AG04450 (cell line): ENCODE results near the gene CR1L. TPM values are rescaled to one million over a fixed set of nuclear protein-coding genes. Genes with fewer than 3 reads are reported as not detected.
"Not testable (repeated sequence)": the region's sequence is repeated elsewhere in the genome, so short reads cannot be mapped to it uniquely, and the experiment has no call there.

ENCODE experiments used
- CTCF ChIA-PET: fragments of 300-600, 350-600 bp; formaldehyde crosslinking; extraction: SDS; loops from one replicate; lab custom pipeline; 2022; ENCODE audit warnings: antibody characterized with exemption, inconsistent platforms; lab: Charles Lee
- POLR2A ChIA-PET: fragments of 350-600 bp; formaldehyde crosslinking; extraction: SDS; loops from one replicate; lab custom pipeline; 2021; ENCODE audit warnings: antibody characterized with exemption, inconsistent platforms; lab: Yijun Ruan, JAX
- DNase-seq: peaks from one replicate; pipeline ENCODE4 v3.0.0-alpha.2; 2011; ENCODE audit warnings: low read depth, low spot score
- H3K27ac ChIP-seq: one replicate; pipeline ENCODE4 v1.5.1; 2012; ENCODE audit warnings: low read depth, low read length, control low read depth
- H3K27me3 ChIP-seq: one replicate; pipeline ENCODE4 v1.6.0; 2012; ENCODE audit warnings: low read length; ENCODE audit not compliant: control insufficient read depth, insufficient read depth
- H3K4me3 ChIP-seq: 2 replicates; pipeline ENCODE4 v1.5.1; 2011; ENCODE audit warnings: mild to moderate bottlenecking, low read depth, low read length, control low read depth
- H3K9me3 ChIP-seq: 2 replicates; pipeline ENCODE4 v1.5.1; 2012; ENCODE audit warnings: low read length; ENCODE audit not compliant: control insufficient read depth, insufficient read depth
- polyA plus RNA-seq: library from polyadenylated mRNA; depleted of rRNA; stranded (reverse); fragments of >200 nt; gene quantifications from 2 replicates; pipeline ENCODE4 v1.2.3, GENCODE V29; 2011
- TF ChIP-seq, protein P1 (sequence below): IDR thresholded peaks from 2 replicates; pipeline ENCODE4 v1.5.1; 2011; ENCODE audit warnings: low read depth, low read length, control low read depth, inconsistent platforms

Gene CR1L
- polyA plus RNA-seq, 1 experiment: not detected

GRCh38 chr1:207639362-207639761 is 5.6 kb upstream of the CR1L start:
- H3K4me3 ChIP-seq, H3K27ac ChIP-seq, POLR2A ChIA-PET, DNase-seq, CTCF ChIA-PET, H3K27me3 ChIP-seq, H3K9me3 ChIP-seq: not testable (repeated sequence)

DNA sequence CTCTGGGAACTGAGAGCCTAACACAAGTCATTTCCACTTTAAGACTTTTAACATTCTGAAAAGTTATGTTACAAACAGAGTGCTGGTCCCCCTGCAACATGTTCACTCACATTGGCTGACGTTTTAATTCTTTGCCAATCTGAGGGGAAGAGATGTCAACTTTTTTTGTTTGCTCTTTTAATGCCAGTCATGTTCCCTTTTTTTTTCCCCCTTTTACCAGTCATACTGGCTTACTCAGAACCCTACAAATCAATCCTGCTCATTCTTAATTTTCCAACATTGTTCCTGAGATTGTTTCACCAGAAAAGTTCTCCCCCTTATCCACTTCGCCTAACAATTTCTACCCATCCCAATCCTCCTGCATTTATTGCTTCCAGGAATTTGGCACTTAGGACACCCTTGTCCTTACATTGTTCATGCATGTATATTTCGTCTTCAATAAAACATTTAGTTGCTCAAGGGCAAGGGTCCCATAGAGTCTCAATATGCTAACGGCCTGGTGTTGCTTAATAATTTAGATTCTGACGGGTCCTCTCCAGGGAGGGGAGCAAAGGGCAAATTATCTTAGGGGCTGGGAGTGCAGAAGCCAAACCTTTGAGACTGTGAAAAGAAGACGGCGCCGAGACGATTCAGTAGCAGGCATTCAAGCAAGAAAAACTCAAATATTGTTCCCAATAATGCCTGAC is 624 bp upstream of the CR1L start:
- ChIA-PET CTCF (no interaction called here), POLR2A (no interaction called here)
- peaks cover 8% of the 10 kb centered on the region for H3K27me3 ChIP-seq
- H3K9me3 ChIP-seq: peaks cover 7% of the 10 kb centered on the region; the same call in 1 of the 2 replicates
- no peak for DNase-seq
- H3K4me3 ChIP-seq: peak overlapping the region; percentile 65
- TF ChIP-seq, protein P1, sequence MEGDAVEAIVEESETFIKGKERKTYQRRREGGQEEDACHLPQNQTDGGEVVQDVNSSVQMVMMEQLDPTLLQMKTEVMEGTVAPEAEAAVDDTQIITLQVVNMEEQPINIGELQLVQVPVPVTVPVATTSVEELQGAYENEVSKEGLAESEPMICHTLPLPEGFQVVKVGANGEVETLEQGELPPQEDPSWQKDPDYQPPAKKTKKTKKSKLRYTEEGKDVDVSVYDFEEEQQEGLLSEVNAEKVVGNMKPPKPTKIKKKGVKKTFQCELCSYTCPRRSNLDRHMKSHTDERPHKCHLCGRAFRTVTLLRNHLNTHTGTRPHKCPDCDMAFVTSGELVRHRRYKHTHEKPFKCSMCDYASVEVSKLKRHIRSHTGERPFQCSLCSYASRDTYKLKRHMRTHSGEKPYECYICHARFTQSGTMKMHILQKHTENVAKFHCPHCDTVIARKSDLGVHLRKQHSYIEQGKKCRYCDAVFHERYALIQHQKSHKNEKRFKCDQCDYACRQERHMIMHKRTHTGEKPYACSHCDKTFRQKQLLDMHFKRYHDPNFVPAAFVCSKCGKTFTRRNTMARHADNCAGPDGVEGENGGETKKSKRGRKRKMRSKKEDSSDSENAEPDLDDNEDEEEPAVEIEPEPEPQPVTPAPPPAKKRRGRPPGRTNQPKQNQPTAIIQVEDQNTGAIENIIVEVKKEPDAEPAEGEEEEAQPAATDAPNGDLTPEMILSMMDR: no peak
- H3K27ac ChIP-seq: no peak overlapping the region

- CTCF ChIA-PET: interaction anchor here (0.6 kb wide), 1 partner anchor 9 kb away, joined by 3 read pairs; no protein-coding TSS in a partner anchor
- H3K4me3 ChIP-seq: peak overlapping the region; percentile 65; the same call in 1 of the 2 replicates
These were observed 725 bp downstream of the CR1L start for GRCh38 chr1:207645635-207646081.

GRCh38 chr1:207646171-207646570 is 1.2 kb downstream of the CR1L start:
- ChIA-PET CTCF (interaction anchor here (0.5 kb wide), 1 partner anchor 317 kb away, joined by 4 read pairs; no protein-coding TSS in a partner anchor), POLR2A (no interaction called here)
- H3K27me3 ChIP-seq: peaks cover 10% of the 10 kb centered on the region

More at GRCh38 chr1:207645635-207646081, 725 bp downstream of the CR1L start:
- POLR2A ChIA-PET: no interaction called here
- DNase-seq: no peak
- Histone ChIP-seq H3K27me3 (peaks cover 10% of the 10 kb centered on the region), H3K27ac (no peak overlapping the region), H3K9me3 (peaks cover 7% of the 10 kb centered on the region; the same call in 1 of the 2 replicates)
- TF ChIP-seq, protein P1: no peak

DNA sequence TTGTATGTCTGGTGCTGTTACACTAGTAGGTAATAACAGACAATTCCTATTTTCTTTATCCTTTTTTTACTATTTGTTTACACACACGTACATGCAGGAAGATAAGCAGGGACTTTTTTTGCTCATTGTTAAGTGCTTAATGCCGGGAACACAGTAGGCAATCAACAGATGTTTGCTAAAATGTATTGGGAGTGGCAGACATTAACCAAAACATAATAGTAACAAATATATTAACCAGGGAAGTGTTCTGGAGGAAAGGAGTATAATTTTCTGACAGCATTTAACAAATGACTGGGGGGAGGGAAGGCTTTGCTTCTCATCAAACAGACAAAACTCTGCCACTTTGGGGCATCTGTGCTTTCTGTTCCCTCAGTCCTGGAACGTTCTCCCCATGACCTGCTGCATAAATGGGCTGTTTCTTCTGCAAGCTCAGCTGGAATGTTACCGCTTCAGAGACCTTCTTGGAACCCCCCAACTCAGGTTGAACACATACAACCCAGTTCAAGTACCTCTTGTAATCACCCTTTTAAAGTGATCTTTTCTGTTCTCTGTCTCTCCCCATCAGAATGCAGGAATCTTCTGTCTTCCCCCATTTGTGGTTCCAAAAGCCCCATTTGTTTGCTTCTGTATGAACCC is 2.1 kb downstream of the CR1L start:
- Histone ChIP-seq H3K9me3 (peaks cover 7% of the 10 kb centered on the region; the same call in 1 of the 2 replicates), H3K4me3 (no peak overlapping the region), H3K27ac (no peak overlapping the region), H3K27me3 (peaks cover 10% of the 10 kb centered on the region)
- TF ChIP-seq, protein P1: no peak
- CTCF ChIA-PET: no interaction called here
- DNase-seq: no peak
- POLR2A ChIA-PET: no interaction called here

More at GRCh38 chr1:207646171-207646570, 1.2 kb downstream of the CR1L start:
- Histone ChIP-seq H3K4me3 (no peak overlapping the region), H3K27ac (no peak overlapping the region), H3K9me3 (peaks cover 7% of the 10 kb centered on the region; the same call in 1 of the 2 replicates)
- TF ChIP-seq, protein P1: no peak
- DNase-seq: no peak
